Measurements from ENCODE around the gene TNKS1BP1. TPM values are rescaled to one million over a fixed set of nuclear protein-coding genes. Genes with fewer than 3 reads are reported as not detected.
A peak's percentile ranks its signal among the peaks of the same experiment; 100 is the strongest.

TNKS1BP1 gene
- total RNA-seq, 4 donors from 2014 or later, result 119 to 162 (median 137) TPM

- no peak for TF ChIP-seq CTCF (IDR thresholded peaks at IDR 0.05)
- DNase-seq (ENCODE audit: low spot score), result no peak
Measured at GRCh38 chr11:57358991-57359390, 34.2 kb upstream of the TNKS1BP1 start.

DNA sequence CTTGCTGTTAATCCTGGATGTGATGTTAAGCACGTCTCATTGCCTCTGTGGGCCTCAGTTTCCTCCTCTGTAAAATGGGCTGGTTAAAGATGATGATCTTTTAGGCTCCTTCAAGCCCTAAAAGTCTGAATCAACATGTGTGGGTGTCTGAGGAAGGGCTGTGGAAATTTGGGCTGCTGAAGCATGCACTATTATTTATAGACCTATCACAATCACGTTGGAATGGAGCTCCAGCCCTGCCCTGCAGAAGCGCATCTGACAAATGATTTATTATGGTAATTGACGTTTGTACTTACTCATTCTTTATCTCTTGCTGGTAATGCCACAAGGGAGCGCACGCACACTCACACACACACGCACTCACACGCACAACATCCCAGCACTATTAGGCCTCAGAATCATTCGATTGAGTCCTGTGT lies 33.8 kb upstream of the TNKS1BP1 start:
- TF ChIP-seq CTCF (IDR thresholded peaks at IDR 0.05), result no peak
- ATAC-seq (ENCODE audit: low FRiP score), result peak; percentile 69
- no peak for DNase-seq (ENCODE audit: low spot score)

More at GRCh38 chr11:57358991-57359390, 34.2 kb upstream of the TNKS1BP1 start:
- no peak for ATAC-seq (ENCODE audit: low FRiP score)

DNA sequence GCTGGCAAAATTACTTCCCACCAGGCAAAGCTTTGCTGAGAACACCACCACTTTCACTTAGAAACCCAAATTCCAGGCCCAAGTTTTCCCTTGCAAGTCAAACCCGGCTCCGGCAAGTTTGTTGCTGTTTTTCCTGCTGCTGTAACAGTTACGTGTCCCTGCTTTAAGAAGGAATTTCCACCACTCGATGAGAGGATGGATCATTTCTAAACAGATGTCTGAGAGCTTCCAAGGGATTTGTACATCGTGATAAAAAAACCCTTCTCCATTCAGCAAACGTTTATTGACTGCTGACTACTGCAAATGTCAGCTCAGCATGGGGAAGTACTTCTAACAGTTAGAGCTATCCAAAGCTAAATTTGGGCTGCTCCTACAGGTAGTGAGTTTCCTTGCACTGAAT lies 33.1 kb upstream of the TNKS1BP1 start:
- no peak for TF ChIP-seq CTCF (IDR thresholded peaks at IDR 0.05)
- peak; percentile 35 for ATAC-seq (ENCODE audit: low FRiP score)
- no peak for DNase-seq (ENCODE audit: low spot score)

- no peak for TF ChIP-seq CTCF (IDR thresholded peaks at IDR 0.05)
- no peak for DNase-seq (ENCODE audit: low spot score)
- no peak for ATAC-seq (ENCODE audit: low FRiP score)
Measured at GRCh38 chr11:57357310-57357709, 32.6 kb upstream of the TNKS1BP1 start.

DNA sequence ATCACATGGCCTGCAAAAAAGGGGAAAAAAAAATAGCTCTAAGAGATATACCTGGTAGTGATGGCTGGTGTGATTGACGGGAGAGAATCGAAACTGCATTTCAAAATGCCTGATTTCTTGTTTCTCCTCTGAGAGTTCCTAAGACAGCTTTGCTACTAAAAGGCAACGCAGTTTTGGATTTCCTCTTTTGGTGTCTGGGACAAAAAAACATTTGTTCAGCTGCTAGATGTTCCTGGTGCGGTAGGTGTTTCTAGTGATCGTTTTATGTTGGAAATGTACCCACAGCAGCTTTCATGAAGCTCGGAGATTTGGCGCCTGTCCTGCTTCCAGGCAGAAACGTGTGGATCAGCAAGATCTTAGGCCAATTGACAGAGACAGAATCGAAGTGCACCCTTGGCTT lies 31.5 kb upstream of the TNKS1BP1 start:
- DNase-seq (ENCODE audit: low spot score) (no peak), ATAC-seq (ENCODE audit: low FRiP score) (no peak)

DNA sequence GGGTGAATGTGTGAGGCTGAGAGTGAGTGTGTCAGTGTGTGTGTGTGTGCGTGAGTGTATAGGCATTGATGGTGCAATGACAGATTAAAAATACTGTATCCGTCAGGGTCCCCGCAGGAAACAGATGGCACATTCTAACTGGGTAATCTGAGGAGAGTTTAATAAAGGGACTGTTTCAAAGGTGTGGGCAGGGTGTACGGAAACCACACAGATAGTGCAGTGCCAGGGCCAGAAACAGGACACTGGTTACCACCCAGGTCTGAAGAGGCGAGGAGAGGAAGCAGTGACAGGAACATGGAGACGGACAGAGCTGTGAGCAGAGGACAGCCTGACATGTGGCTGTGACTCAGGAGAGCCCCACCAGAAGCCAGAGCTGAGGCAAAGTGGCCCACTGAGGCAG lies 29.9 kb upstream of the TNKS1BP1 start:
- no peak for DNase-seq (ENCODE audit: low spot score)
- TF ChIP-seq CTCF (IDR thresholded peaks at IDR 0.05), result no peak
- ATAC-seq (ENCODE audit: low FRiP score), result no peak

More for the DNA sequence above, 31.5 kb upstream of the TNKS1BP1 start:
- TF ChIP-seq CTCF (IDR thresholded peaks at IDR 0.05), result no peak

DNA sequence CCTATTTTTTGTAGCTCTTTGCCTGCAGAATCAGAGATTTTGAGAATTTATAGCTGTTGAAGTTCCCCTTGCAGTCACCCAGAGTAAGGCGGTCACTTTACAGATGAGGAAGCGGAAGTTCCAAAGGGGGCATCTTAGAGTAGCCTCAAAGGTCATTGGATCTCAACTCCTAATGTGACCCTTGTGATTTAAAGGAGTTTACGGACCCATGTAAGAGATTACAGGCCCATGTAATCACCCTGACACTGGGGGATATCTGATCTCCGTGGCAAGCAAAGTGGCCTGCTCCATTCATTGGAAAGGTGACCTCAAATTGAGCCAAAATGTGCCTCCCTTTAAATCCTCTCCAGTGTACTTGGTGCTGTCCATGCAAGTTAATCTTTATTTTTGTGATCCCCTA lies 29.1 kb upstream of the TNKS1BP1 start:
- DNase-seq (ENCODE audit: low spot score), result no peak
- ATAC-seq (ENCODE audit: low FRiP score), result no peak
- no peak for TF ChIP-seq CTCF (IDR thresholded peaks at IDR 0.05)

Measured in omental fat pad (tissue), 4 donors.